ENCODE data around the gene OPHN1. TPM values are rescaled to one million over a fixed set of nuclear protein-coding genes. Genes with fewer than 3 reads are reported as not detected.

OPHN1 gene
- total and polyA plus RNA-seq, 2 donors (not counting 3 experiments of a cell fraction or from before 2014, with no cell fraction given) = 3.9 to 6.7 TPM

DNA sequence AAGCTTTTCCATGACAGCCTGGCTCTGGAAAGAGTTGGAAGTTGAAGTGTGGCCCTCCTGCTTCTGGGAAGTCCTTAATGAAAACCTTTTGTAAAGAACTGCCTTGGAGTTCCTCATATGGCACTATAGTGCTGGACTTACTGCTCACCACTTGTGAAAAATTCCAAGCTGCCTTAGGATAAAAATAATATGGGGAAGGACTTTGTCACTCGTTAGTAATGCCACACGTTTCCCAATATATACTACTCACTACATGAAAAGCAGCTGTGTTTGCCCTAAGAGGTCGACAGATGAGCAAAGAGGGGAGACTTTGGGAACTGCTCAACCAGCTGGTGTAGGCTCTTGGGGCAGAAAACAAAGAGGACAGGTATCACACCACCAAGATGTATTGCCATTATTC lies 11.7 kb downstream of the OPHN1 start:
- Histone ChIP-seq H4K20me1 (replicated peaks; ENCODE audit: control insufficient read depth, extremely low read depth, insufficient read depth, low read length) (no peaks in the 10 kb centered on the region), H3K9me3 (replicated peaks; ENCODE audit: control insufficient read depth, insufficient read depth, low read length) (no peaks in the 10 kb centered on the region), H3K36me3 (ENCODE audit: control insufficient read depth in 2 of 2, extremely low read depth in 1 of 2, insufficient read depth in 2 of 2, low read length in 2 of 2) (no peaks in the 10 kb centered on the region), H3K79me2 (ENCODE audit: control insufficient read depth, insufficient read depth, low read length) (no peaks in the 10 kb centered on the region), H3K27ac (ENCODE audit: insufficient read depth, low read depth, low read length) (no peak overlapping the region), H3K9me1 (replicated peaks; ENCODE audit: control insufficient read depth, extremely low read depth, insufficient read depth, low read length) (no peaks in the 10 kb centered on the region), H3K4me1 (ENCODE audit: control insufficient read depth, extremely low read depth, insufficient read depth, low read length) (peaks cover under 1% of the 10 kb centered on the region), H3K4me2 (ENCODE audit: insufficient read depth, low read length) (no peak overlapping the region), H3K27me3 (ENCODE audit: control insufficient read depth in 2 of 2, insufficient read depth in 2 of 2, low read length in 2 of 2) (no peaks in the 10 kb centered on the region), H3K4me3 (replicated peaks in 1 of 3; ENCODE audit: insufficient read depth in 1 of 3, low read depth in 1 of 3, low read length in 3 of 3) (no peak overlapping the region), H3K9ac (replicated peaks; ENCODE audit: extremely low read depth, insufficient read depth, low read length) (no peak overlapping the region), H2AFZ (ENCODE audit: low read depth, low read length) (no peak overlapping the region)
- ChIA-PET POLR2A (interaction anchor here (0.6 kb wide), 1 partner anchor 22 kb away, joined by 4 read pairs; no protein-coding TSS in a partner anchor), CTCF (interaction anchor here (1.0 to 1.5 kb wide), 2 partner anchors 9 to 225 kb away, joined by 3 to 5 read pairs; no protein-coding TSS in a partner anchor)
- dilution Hi-C loops (cut with MboI; ENCODE audit: extremely low pct_ligation_motif_present, low sequenced_read_pairs) (no loop called here), intact Hi-C loops (cut with micrococcal nuclease) (no loop called here)
- BruUV-seq (replicated peaks) = no TSS peak
- FAIRE-seq (no peak), DNase-seq (ENCODE audit: low read depth, low spot score) (no peak)
- TF ChIP-seq GATA2 (IDR thresholded peaks at IDR 0.05; ENCODE audit: insufficient read depth, insufficient read length, low read depth, low read length) (no peak), POLR2A (IDR thresholded peaks at IDR 0.05; ENCODE audit: low read depth, low read length) (no peak), MYC (IDR thresholded peaks at IDR 0.05; ENCODE audit: low read depth, low read length) (no peak), POLR2AphosphoS5 (IDR thresholded peaks at IDR 0.05; ENCODE audit: insufficient read depth, low read depth, low read length) (no peak), FOS (IDR thresholded peaks at IDR 0.05; ENCODE audit: borderline replicate concordance, insufficient read depth, low read length) (no peak), JUN (IDR thresholded peaks at IDR 0.05; ENCODE audit: borderline replicate concordance, insufficient read depth, insufficient read length, low read depth) (no peak), EZH2 (IDR thresholded peaks at IDR 0.05; ENCODE audit: borderline replicate concordance, low read depth, low read length, severe bottlenecking) (no peak)
- TF ChIP-seq, protein P1, sequence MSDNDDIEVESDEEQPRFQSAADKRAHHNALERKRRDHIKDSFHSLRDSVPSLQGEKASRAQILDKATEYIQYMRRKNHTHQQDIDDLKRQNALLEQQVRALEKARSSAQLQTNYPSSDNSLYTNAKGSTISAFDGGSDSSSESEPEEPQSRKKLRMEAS (IDR thresholded peaks at IDR 0.05; ENCODE audit: insufficient read depth, insufficient read length) = no peak
- TF ChIP-seq, protein P2, sequence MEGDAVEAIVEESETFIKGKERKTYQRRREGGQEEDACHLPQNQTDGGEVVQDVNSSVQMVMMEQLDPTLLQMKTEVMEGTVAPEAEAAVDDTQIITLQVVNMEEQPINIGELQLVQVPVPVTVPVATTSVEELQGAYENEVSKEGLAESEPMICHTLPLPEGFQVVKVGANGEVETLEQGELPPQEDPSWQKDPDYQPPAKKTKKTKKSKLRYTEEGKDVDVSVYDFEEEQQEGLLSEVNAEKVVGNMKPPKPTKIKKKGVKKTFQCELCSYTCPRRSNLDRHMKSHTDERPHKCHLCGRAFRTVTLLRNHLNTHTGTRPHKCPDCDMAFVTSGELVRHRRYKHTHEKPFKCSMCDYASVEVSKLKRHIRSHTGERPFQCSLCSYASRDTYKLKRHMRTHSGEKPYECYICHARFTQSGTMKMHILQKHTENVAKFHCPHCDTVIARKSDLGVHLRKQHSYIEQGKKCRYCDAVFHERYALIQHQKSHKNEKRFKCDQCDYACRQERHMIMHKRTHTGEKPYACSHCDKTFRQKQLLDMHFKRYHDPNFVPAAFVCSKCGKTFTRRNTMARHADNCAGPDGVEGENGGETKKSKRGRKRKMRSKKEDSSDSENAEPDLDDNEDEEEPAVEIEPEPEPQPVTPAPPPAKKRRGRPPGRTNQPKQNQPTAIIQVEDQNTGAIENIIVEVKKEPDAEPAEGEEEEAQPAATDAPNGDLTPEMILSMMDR (IDR thresholded peaks at IDR 0.05; ENCODE audit: extremely low read depth in 1 of 2, insufficient read depth in 1 of 2, low read depth in 1 of 2, low read length in 2 of 2) = no peak

Measured in endothelial cell of umbilical vein (primary cell).